ENCODE data around the gene LRRC4C. TPM values are rescaled to one million over a fixed set of nuclear protein-coding genes. Genes with fewer than 3 reads are reported as not detected.

LRRC4C gene
- total RNA-seq, 2 donors from 2014 or later, result 0.95 to 3.2 TPM

DNA sequence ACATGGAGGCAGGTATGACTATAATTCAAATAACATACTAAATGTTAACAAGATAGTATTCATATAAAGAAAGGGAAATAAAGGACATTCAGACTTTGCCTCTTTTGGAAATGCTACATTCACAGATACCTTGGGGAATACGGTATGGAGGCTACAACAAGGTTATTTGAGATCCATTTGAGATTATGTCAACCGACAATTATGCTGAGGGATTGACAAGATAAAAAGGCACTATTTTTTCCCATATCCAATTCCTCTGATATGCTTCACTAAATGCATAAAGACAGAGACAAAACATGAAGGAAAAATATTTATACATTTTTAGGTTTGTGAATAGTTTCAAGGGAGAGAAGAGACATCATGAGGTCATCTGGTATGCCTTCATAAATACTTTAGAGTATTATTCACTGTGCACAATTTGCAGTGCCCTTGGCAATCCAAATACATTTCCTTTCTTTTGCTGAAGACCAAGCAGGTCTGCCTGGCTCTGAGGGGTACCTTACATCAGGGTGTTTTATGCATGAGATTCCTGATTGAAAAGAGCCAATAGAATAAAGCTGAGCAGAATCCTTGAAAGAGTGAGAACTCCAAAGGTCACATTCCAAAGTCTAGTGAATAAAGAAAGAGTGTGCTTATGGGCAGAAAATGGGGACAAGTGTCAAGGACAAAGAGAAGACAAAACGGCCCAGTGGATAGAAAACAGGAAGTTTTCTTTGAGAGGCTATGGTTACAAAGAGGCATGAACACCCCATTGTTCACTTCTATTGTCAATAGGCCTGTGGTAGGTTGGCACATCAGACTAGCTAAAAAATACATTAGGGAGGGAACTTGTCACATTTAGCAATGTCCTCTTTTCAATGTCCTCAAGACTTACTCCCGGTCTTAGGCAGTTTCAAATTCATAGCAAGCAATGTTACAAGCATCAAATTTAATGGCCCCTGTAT, 455.8 kb downstream of the LRRC4C start:
- H3K4me1 ChIP-seq (ENCODE audit: control insufficient read depth in 1 of 2, low read depth in 2 of 2), result no peaks in the 10 kb centered on the region
- H3K27me3 ChIP-seq (replicated peaks; ENCODE audit: insufficient read depth), result no peaks in the 10 kb centered on the region
- TF ChIP-seq, protein P1, sequence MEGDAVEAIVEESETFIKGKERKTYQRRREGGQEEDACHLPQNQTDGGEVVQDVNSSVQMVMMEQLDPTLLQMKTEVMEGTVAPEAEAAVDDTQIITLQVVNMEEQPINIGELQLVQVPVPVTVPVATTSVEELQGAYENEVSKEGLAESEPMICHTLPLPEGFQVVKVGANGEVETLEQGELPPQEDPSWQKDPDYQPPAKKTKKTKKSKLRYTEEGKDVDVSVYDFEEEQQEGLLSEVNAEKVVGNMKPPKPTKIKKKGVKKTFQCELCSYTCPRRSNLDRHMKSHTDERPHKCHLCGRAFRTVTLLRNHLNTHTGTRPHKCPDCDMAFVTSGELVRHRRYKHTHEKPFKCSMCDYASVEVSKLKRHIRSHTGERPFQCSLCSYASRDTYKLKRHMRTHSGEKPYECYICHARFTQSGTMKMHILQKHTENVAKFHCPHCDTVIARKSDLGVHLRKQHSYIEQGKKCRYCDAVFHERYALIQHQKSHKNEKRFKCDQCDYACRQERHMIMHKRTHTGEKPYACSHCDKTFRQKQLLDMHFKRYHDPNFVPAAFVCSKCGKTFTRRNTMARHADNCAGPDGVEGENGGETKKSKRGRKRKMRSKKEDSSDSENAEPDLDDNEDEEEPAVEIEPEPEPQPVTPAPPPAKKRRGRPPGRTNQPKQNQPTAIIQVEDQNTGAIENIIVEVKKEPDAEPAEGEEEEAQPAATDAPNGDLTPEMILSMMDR (IDR thresholded peaks at IDR 0.05), result no peak
- H3K27ac ChIP-seq, result no peak overlapping the region
- H3K4me3 ChIP-seq, result no peak overlapping the region
- DNase-seq (ENCODE audit: low spot score) (no peak), ATAC-seq (ENCODE audit: insufficient number of reproducible peaks, low FRiP score, low read depth) (no peak)
- H3K9me3 ChIP-seq, result no peaks in the 10 kb centered on the region
- no peaks in the 10 kb centered on the region for H3K36me3 ChIP-seq

DNA sequence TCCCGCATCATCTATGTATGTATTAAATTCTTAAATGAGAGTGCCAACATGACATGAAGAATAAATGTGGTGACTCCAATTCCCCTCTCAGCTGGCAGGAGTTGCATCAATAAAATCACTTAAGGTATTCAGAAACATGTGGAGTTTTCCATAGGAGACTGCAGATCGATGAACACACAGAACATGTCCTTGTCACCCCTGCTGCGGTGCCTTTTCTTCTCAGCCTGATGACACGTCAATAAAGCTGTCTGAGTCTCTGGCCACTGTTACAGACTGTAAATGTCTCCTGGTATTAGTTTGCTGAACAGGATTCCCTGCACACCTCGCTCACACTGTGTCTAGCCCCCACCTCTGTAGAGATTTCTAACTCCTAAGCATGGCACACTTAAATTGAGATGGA, 460.5 kb downstream of the LRRC4C start:
- Histone ChIP-seq H3K27me3 (replicated peaks; ENCODE audit: insufficient read depth) (no peaks in the 10 kb centered on the region), H3K36me3 (no peaks in the 10 kb centered on the region), H3K9me3 (no peaks in the 10 kb centered on the region), H3K27ac (no peak overlapping the region), H3K4me1 (ENCODE audit: control insufficient read depth in 1 of 2, low read depth in 2 of 2) (no peaks in the 10 kb centered on the region), H3K4me3 (no peak overlapping the region)
- ATAC-seq (ENCODE audit: insufficient number of reproducible peaks, low FRiP score, low read depth) (no peak), DNase-seq (ENCODE audit: low spot score) (no peak)
- TF ChIP-seq, protein P1 (IDR thresholded peaks at IDR 0.05), result no peak

DNA sequence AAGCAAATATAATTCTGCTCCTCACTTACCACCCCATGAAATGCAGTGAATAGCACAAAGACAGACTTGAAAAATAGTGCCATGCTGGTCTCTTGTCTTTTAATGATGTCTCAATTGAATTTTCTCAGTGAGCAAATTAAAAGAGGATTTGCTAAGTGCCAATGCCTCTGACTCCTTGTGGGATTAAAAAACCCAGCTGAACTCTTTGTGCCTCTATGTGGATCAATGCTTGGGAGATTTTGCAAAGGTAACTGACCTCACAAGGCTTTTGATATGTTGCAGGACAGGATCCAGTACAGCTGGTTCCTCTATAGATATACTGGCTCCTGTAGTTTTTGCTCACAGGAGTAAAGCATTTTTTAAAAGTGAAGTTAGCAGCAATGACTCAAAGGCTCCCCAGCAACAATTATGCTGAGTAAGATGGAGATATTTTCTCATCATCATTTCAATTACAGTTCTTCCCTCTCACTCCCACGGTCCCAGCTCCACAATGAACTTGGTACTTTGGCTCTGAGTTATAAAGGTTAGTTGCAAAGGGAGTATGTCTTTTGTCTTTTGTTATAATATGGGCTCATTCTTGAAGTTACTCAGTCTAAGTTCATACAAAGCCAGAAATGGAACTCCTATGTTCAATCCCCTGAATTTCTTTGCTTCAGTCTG, 471.5 kb downstream of the LRRC4C start:
- no peaks in the 10 kb centered on the region for H3K4me1 ChIP-seq (ENCODE audit: control insufficient read depth in 1 of 2, low read depth in 2 of 2)
- H3K36me3 ChIP-seq, result no peaks in the 10 kb centered on the region
- no peak overlapping the region for H3K27ac ChIP-seq
- DNase-seq (ENCODE audit: low spot score), result no peak
- H3K27me3 ChIP-seq (replicated peaks; ENCODE audit: insufficient read depth), result no peaks in the 10 kb centered on the region
- TF ChIP-seq, protein P1 (IDR thresholded peaks at IDR 0.05), result no peak
- peaks cover 2% of the 10 kb centered on the region for H3K9me3 ChIP-seq
- H3K4me3 ChIP-seq, result no peak overlapping the region
- no peak for ATAC-seq (ENCODE audit: insufficient number of reproducible peaks, low FRiP score, low read depth)

DNA sequence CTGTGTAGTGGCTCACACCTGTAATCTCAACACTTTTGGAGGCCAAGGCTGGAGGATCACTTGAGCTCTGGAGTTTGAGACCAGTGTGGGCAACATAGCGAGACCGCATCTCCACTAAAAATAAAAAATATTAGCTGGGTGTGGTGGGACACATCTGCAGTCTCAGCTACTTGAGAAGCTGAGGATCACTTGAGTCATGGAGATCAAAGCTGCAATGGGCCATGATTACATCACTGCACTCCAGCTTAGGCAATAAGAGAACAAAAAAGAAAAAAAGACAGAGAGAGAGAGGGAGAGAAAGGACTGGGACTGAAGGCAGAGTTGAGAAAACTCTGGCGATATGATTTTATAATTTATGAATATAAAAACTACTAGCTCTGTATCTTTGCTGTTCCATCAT, 473.1 kb downstream of the LRRC4C start:
- DNase-seq (ENCODE audit: low spot score), result no peak
- Histone ChIP-seq H3K36me3 (no peaks in the 10 kb centered on the region), H3K9me3 (peaks cover 3% of the 10 kb centered on the region), H3K27me3 (replicated peaks; ENCODE audit: insufficient read depth) (no peaks in the 10 kb centered on the region), H3K4me3 (no peak overlapping the region), H3K4me1 (ENCODE audit: control insufficient read depth in 1 of 2, low read depth in 2 of 2) (no peaks in the 10 kb centered on the region), H3K27ac (no peak overlapping the region)
- TF ChIP-seq, protein P1 (IDR thresholded peaks at IDR 0.05), result no peak
- ATAC-seq (ENCODE audit: insufficient number of reproducible peaks, low FRiP score, low read depth), result no peak

DNA sequence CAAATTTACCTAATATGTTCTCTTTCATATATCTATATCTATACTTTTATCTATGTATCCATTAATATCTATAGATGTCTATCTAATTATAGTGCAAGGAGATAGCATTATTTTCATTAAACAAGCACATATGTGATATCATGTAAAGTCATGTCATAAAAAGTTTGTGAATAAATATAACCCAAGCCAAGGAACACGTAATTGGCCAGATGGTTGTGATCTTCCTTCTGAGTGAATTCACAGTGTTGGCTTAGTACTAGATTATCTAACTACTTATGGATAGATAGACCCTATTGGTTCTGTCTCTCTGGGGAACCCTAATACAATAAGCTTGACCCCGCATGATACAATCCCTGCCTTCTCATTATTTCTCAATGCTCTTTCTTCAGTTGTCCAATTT, 484.4 kb downstream of the LRRC4C start:
- H3K36me3 ChIP-seq, result no peaks in the 10 kb centered on the region
- TF ChIP-seq, protein P1 (IDR thresholded peaks at IDR 0.05), result no peak

More for the DNA sequence above, 484.4 kb downstream of the LRRC4C start:
- H3K4me3 ChIP-seq, result no peak overlapping the region
- H3K4me1 ChIP-seq (ENCODE audit: control insufficient read depth in 1 of 2, low read depth in 2 of 2), result no peaks in the 10 kb centered on the region
- no peak for DNase-seq (ENCODE audit: low spot score)
- no peaks in the 10 kb centered on the region for H3K9me3 ChIP-seq
- H3K27ac ChIP-seq, result no peak overlapping the region
- no peak for ATAC-seq (ENCODE audit: insufficient number of reproducible peaks, low FRiP score, low read depth)
- no peaks in the 10 kb centered on the region for H3K27me3 ChIP-seq (replicated peaks; ENCODE audit: insufficient read depth)
